GM23338 (cell line): Measurements from ENCODE around the gene ASPHD2.

Experiments
- CREB1 ChIP-seq: fragments of 250-450 bp; sonication (Bioruptor Pico); IDR thresholded peaks from 2 replicates; pipeline ENCODE4 v1.5.0; 2020; ENCODE audit warnings: low read depth, mild to moderate bottlenecking, moderate library complexity
- CTCF ChIP-seq, 2 experiments: fragments of 200-600 bp in 1 of 2; sonication (generic) in 1 of 2; conservative IDR thresholded peaks; 2 replicates each; pipeline versions ENCODE4 v1.5.1 to v1.6.1; 2016 to 2017; ENCODE audit warnings: antibody characterized with exemption in 2 of 2, low read depth in 2 of 2, mild to moderate bottlenecking in 2 of 2, moderate library complexity in 1 of 2
- ETS1 ChIP-seq: IDR thresholded peaks from 2 replicates; pipeline ENCODE4 v1.6.1; 2016; ENCODE audit warnings: antibody characterized with exemption
- EZH2 ChIP-seq: fragments of 200-600 bp; sonication (generic); IDR thresholded peaks from one replicate; pipeline ENCODE4 v1.8.0; 2017; ENCODE audit warnings: antibody characterized with exemption, mild to moderate bottlenecking, low read depth; ENCODE audit not compliant: unreplicated experiment
- EZH2phosphoT487 ChIP-seq: fragments of 200-600 bp; sonication (generic); IDR thresholded peaks from one replicate; pipeline ENCODE4 v1.8.1; 2018; ENCODE audit warnings: antibody characterized with exemption; ENCODE audit not compliant: unreplicated experiment
- JUNB ChIP-seq: IDR thresholded peaks from one replicate; pipeline ENCODE4 v1.6.1; 2016; ENCODE audit warnings: antibody characterized with exemption; ENCODE audit not compliant: unreplicated experiment
- POLR2AphosphoS5 ChIP-seq: IDR thresholded peaks from 2 replicates; pipeline ENCODE4 v1.6.1; 2016; ENCODE audit warnings: antibody characterized with exemption, low read depth
- REST ChIP-seq: IDR thresholded peaks from one replicate; pipeline ENCODE4 v1.6.1; 2018; ENCODE audit warnings: antibody characterized with exemption; ENCODE audit not compliant: unreplicated experiment
- STAT1 ChIP-seq: IDR thresholded peaks from one replicate; pipeline ENCODE4 v1.6.1; 2016; ENCODE audit warnings: antibody characterized with exemption; ENCODE audit not compliant: unreplicated experiment
- ZNF114 ChIP-seq: fragments of 250-450 bp; sonication (Bioruptor Pico); IDR thresholded peaks from 2 replicates; pipeline ENCODE4 v1.5.0; 2020; ENCODE audit warnings: mild to moderate bottlenecking, moderate library complexity
- ZNF331 ChIP-seq: fragments of 250-450 bp; sonication (Bioruptor Pico); IDR thresholded peaks from 2 replicates; pipeline ENCODE4 v1.5.0; 2020; ENCODE audit warnings: low read depth, mild to moderate bottlenecking, moderate library complexity
- ZNF462 ChIP-seq: fragments of 250-450 bp; sonication (Bioruptor Pico); IDR thresholded peaks from 2 replicates; pipeline ENCODE4 v1.5.0; 2020; ENCODE audit warnings: mild to moderate bottlenecking, moderate library complexity

- TF ChIP-seq REST = no peak
- TF ChIP-seq CTCF (conservative IDR thresholded peaks at IDR 0.05; ENCODE audit: low read depth in 2 of 2) = no peak
- no peak for TF ChIP-seq EZH2
- TF ChIP-seq POLR2AphosphoS5 = no peak
- no peak for TF ChIP-seq EZH2phosphoT487
- TF ChIP-seq ZNF331 (CRISPR knock-in tag) = no peak
- no peak for TF ChIP-seq ZNF114 (CRISPR knock-in tag)
- TF ChIP-seq JUNB = no peak
- no peak for TF ChIP-seq CREB1
- TF ChIP-seq STAT1 = no peak
- no peak for TF ChIP-seq ETS1
- TF ChIP-seq ZNF462 (CRISPR knock-in tag) = no peak
Measured at GRCh38 chr22:26470807-26471206, 41.7 kb downstream of the ASPHD2 start.
